Tibial nerve (tissue), 4 donors: ENCODE data around the gene ORMDL3. TPM values are rescaled to one million over a fixed set of nuclear protein-coding genes. Genes with fewer than 3 reads are reported as not detected.

Source experiments
- DNase-seq, 2 donors: peaks; one replicate each; pipeline ENCODE4 v3.0.0-alpha.2; 2019; ENCODE audit warnings: low spot score in 2 of 2
- H3K27ac ChIP-seq, 4 donors: fragments of 200-600 bp; sonication (generic) in 3 of 4; one replicate each; pipeline ENCODE4 v1.5.1; 2017 to 2019; ENCODE audit warnings: mild to moderate bottlenecking in 1 of 4
- H3K27me3 ChIP-seq, 2 donors: fragments of 200-600 bp; sonication (generic) in 1 of 2; one replicate each; pipeline versions ENCODE4 v1.5.1 to v1.6.0; 2017 to 2019
- H3K36me3 ChIP-seq, 3 donors: fragments of 200-600 bp; sonication (generic); one replicate each; pipeline ENCODE4 v1.5.1; 2018 to 2019
- H3K4me1 ChIP-seq, 4 donors: fragments of 200-600 bp; sonication (generic) in 3 of 4; one replicate each; pipeline ENCODE4 v1.5.1; 2017 to 2019
- H3K4me3 ChIP-seq, 4 donors: fragments of 200-600 bp; sonication (generic) in 3 of 4; one replicate each; pipeline ENCODE4 v1.5.1; 2017 to 2019; ENCODE audit warnings: mild to moderate bottlenecking in 1 of 4, moderate library complexity in 1 of 4
- H3K9me3 ChIP-seq, 4 donors: fragments of 200-600 bp; sonication (generic) in 3 of 4; one replicate each; pipeline ENCODE4 v1.5.1; 2017 to 2019
- CTCF ChIP-seq, 5 experiments: fragments of 200-600 bp in 3 of 5; fragments of 450-650 bp in 2 of 5; sonication (generic) in 3 of 5; IDR thresholded peaks; one replicate each; pipeline ENCODE4 v1.5.1; 2016 to 2019; ENCODE audit warnings: antibody characterized with exemption in 5 of 5, mild to moderate bottlenecking in 3 of 5, moderate library complexity in 2 of 5
- EP300 ChIP-seq, 2 donors: sonication (generic); formaldehyde crosslinking; IDR thresholded peaks; one replicate each; pipeline ENCODE4 v1.6.1; 2017; ENCODE audit warnings: antibody characterized with exemption in 2 of 2, mild to moderate bottlenecking in 1 of 2
- POLR2A ChIP-seq, 2 donors: fragments of 450-650 bp; IDR thresholded peaks; one replicate each; pipeline ENCODE4 v1.6.1; 2017; ENCODE audit warnings: antibody characterized with exemption in 2 of 2, mild to moderate bottlenecking in 2 of 2, moderate library complexity in 2 of 2
- WGBS, 2 donors: methylation state at CpG; one replicate each; pipeline ENCODE4 v1.1.5; 2018; 5-methylcytosine and 5-hydroxymethylcytosine counted together
- total RNA-seq, 4 donors: library from RNA; depleted of rRNA; stranded (reverse); fragments of >200 nt; gene quantifications; one replicate each; pipeline ENCODE4 v1.1.0, GENCODE V29; 2016

ORMDL3 gene
- total RNA-seq, 4 donors from 2014 or later, result 45.7 to 88.2 (median 72.3) TPM

DNA sequence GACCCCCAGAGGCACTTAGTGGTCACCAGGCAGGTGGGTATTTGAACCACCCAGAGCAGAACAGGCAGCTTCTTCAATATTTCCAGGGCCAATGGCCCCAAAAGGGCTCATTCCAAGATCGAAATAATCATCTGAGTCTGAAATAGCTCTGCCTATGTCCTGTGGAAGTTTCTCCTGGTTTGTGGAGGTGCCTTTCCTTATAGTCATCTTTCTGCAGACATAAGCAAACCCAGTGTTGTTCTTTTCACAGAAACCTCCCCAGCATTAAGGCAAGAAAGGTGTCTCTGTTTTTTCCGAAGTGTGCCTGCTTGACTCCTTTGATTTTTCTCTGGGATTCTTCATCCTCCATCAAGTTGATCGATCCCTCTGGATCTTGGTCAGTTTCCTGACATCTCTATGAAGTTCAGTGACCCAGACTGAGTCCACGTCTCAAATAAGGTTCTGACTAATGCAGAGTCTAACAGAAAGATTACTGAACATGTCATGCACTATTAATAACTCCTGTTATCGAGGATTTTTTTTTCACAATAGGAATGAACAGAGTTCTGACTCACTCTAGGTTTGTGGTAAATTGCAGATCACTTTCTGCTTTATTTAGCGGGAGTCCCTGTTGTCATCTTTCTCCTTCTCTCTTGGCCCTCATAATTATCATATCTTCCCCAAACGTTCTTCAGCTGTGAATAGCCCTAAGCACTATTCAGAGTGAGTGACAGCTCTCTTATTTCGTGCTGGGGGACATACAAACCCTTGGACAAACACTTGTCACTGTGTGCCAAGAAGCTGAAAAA, 1.7 kb upstream of the ORMDL3 start:
- 58 to 59% methylated on average over 8 of the region's 8 CpGs for whole genome bisulfite sequencing, 2 donors
- Histone ChIP-seq H3K27ac (peak overlapping the region; percentile 86 to 94 (median 90)), H3K9me3 (no peaks in the 10 kb centered on the region), H3K4me3 (no peak overlapping the region), H3K36me3 (peaks cover 0 to 2% (median 0%) of the 10 kb centered on the region in 3 donors), H3K4me1 (peaks cover 0 to 47% (median 29%) of the 10 kb centered on the region in 4 donors), H3K27me3 (no peaks in the 10 kb centered on the region)
- DNase-seq, result no peak
- TF ChIP-seq POLR2A (IDR thresholded peaks at IDR 0.05), result no peak
- no peak for TF ChIP-seq EP300 (IDR thresholded peaks at IDR 0.05)

DNA sequence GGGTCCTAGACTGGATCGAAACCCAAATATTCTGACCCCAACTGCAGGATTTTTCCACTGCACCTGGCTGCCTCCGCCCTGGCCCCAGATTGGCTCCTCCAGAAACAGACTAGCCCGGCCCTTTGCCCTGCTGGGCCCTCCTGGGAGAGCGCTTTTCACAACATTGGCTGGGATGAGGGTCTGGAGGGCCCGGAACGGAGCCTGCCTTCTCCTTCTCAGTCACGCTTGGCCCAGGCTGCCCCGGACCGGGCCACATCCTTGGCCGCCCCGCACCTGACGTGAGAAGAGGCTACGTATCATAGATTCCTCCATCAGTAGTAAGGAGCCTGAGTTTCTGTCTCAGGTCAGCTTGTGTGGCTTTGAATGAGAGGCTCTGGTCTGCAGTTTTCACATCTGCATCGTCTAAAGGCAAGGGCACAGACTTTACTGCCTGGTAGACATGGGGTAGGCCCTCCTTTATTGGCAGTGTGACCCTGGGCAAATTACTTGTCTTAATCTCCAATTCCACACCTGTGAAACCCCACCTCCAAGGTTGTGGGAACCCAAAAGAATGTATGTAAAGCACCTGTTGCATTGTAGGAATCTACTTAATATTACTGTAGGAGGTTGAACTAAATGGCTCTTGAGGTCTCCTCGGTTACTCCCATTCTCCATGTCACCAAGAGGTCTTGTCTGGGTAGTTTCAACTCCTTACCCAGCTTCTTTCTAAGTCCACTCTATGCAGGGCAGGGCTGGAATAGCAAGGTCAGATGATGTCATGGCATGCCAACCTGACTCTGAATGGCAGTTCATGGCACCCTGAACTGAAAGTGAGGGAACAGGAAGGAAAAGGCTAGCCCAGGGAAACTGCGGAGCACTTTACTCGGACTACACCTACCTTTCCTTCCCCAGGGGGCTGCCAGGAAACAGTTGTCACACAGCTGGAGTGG, 792 bp upstream of the ORMDL3 start:
- Histone ChIP-seq H3K4me1 (peaks cover 0 to 49% (median 29%) of the 10 kb centered on the region in 4 donors), H3K9me3 (no peaks in the 10 kb centered on the region), H3K4me3 (peak overlapping the region; percentile 74 to 92 (median 84)), H3K36me3 (peaks cover 0 to 10% (median 3%) of the 10 kb centered on the region in 3 donors), H3K27me3 (no peaks in the 10 kb centered on the region), H3K27ac (peak overlapping the region; percentile 86 to 94 (median 90))
- TF ChIP-seq CTCF (IDR thresholded peaks at IDR 0.05) (no peak), EP300 (IDR thresholded peaks at IDR 0.05) (no peak), POLR2A (IDR thresholded peaks at IDR 0.05) (no peak)
- 27 to 34% methylated on average over 16 to 17 of the region's 17 CpGs for WGBS, 2 donors
- DNase-seq, result no peak

DNA sequence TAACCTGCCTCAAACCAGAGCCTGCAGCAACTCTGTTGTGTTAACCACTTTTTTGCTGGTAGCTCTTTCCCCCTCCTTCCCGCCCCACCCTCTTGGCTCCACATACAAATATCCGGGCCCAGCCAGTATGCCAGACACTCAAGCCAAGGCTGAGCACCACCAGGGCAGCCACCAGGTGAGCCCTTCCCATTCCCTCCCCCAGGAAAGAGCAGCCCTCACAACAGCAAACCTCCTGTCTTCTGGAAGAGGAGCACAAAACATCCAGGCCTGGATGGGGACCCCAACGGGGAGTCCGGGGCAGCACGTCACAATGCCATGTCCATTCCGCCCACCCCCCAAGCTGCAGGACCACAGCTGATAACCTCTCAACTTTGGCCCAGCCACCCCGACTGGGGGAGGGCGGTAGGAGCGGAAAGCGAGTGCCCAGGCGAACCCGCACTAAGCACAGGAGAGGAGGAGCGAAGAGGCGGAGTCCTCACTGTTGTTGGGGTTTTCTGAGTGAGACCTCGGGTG, 757 bp downstream of the ORMDL3 start:
- Histone ChIP-seq H3K9me3 (no peaks in the 10 kb centered on the region), H3K4me1 (peaks cover 0 to 49% (median 29%) of the 10 kb centered on the region in 4 donors), H3K27ac (peak overlapping the region; percentile 86 to 94 (median 90)), H3K27me3 (no peaks in the 10 kb centered on the region), H3K36me3 (peaks cover 3 to 26% (median 19%) of the 10 kb centered on the region in 3 donors), H3K4me3 (peak overlapping the region; percentile 74 to 92 (median 84))
- 4 to 5% methylated on average over 13 to 15 of the region's 15 CpGs for WGBS, 2 donors
- no peak for TF ChIP-seq POLR2A (IDR thresholded peaks at IDR 0.05)
- no peak for TF ChIP-seq EP300 (IDR thresholded peaks at IDR 0.05)
- no peak for TF ChIP-seq CTCF (IDR thresholded peaks at IDR 0.05)
- no peak for DNase-seq

DNA sequence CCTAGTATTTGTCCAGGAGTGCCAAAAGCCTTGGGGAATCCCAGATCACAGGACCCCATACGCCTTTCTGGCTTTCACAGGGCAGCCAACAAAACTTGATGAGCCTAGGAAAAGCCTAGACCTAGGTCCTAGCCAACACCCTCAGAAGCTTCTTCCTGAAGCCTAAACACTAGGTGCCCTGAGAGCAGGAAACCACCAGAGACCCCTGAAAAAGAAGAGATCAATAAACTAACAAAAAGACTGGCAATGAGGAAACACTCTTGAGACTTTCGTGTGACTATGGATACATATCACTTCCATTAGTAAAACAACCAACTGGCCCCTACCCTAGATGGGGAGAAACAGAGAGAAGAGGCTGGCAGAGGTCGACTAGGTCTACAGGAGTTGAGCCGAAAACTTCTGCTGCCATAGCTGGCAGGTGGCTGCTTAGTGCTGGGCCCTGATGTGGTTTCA, 1.2 kb downstream of the ORMDL3 start:
- Histone ChIP-seq H3K9me3 (no peaks in the 10 kb centered on the region), H3K4me3 (peak overlapping the region in 3 of 4 donors; percentile 76 to 92 (median 91)), H3K27me3 (no peaks in the 10 kb centered on the region), H3K4me1 (peaks cover 0 to 49% (median 30%) of the 10 kb centered on the region in 4 donors), H3K27ac (peak overlapping the region in 2 of 4 donors; percentile 86 to 93), H3K36me3 (peaks cover 3 to 31% (median 22%) of the 10 kb centered on the region in 3 donors)
- no peak for TF ChIP-seq POLR2A (IDR thresholded peaks at IDR 0.05)
- no peak for TF ChIP-seq CTCF (IDR thresholded peaks at IDR 0.05)
- TF ChIP-seq EP300 (IDR thresholded peaks at IDR 0.05), result no peak
- WGBS, 2 donors, result 37 to 39% methylated on average over 4 of the region's 4 CpGs
- DNase-seq, result no peak
